Stomach (tissue), 9 donors: ENCODE results near the gene QPRT. TPM values are rescaled to one million over a fixed set of nuclear protein-coding genes. Genes with fewer than 3 reads are reported as not detected.

Experiments
- DNase-seq, 2 donors: peaks; one replicate each; pipeline versions ENCODE4 v3.0.0 to v3.0.0-alpha.2; 2013 to 2019
- H3K27ac ChIP-seq, 5 donors: fragments of 200-600 bp in 4 of 5; sonication (generic) in 4 of 5; one replicate each; pipeline ENCODE4 v1.5.1; 2013 to 2019; ENCODE audit warnings: mild to moderate bottlenecking in 1 of 5, moderate library complexity in 1 of 5
- H3K27me3 ChIP-seq, 3 donors: fragments of 200-600 bp; sonication (generic); one replicate each; pipeline ENCODE4 v1.5.1; 2017 to 2019; ENCODE audit warnings: mixed run types in 1 of 3
- H3K36me3 ChIP-seq, 4 donors: fragments of 200-600 bp; sonication (generic); 1 replicate in 3 of 4; 2 replicates in 1 of 4; pipeline ENCODE4 v1.5.1; 2016 to 2019
- H3K4me1 ChIP-seq, 4 donors: fragments of 200-600 bp; sonication (generic); one replicate each; pipeline ENCODE4 v1.5.1; 2016 to 2019
- H3K4me3 ChIP-seq, 4 donors: fragments of 200-600 bp; sonication (generic) in 3 of 4; one replicate each; pipeline ENCODE4 v1.5.1; 2016 to 2019; ENCODE audit warnings: mild to moderate bottlenecking in 1 of 4
- H3K9me3 ChIP-seq, 4 donors: fragments of 200-600 bp; sonication (generic); one replicate each; pipeline ENCODE4 v1.5.1; 2016 to 2019
- EP300 ChIP-seq: sonication (generic); formaldehyde crosslinking; IDR thresholded peaks from one replicate; pipeline ENCODE4 v1.6.1; 2017; ENCODE audit warnings: antibody characterized with exemption
- POLR2A ChIP-seq, 4 donors: fragments of 450-650 bp; IDR thresholded peaks; one replicate each; pipeline ENCODE4 v1.6.1; 2016; ENCODE audit warnings: antibody characterized with exemption in 4 of 4, control low read depth in 2 of 4, mild to moderate bottlenecking in 1 of 4, moderate library complexity in 1 of 4
- POLR2AphosphoS5 ChIP-seq, 3 donors: sonication (generic); formaldehyde crosslinking; IDR thresholded peaks; one replicate each; pipeline ENCODE4 v1.6.1; 2016; ENCODE audit warnings: antibody characterized with exemption in 3 of 3
- WGBS, 5 donors: extraction: QIAGEN DNeasy Blood & Tissue Kit in 3 of 5; methylation state at CpG; one replicate each; pipeline versions ENCODE4 v1.1.5 to v1.1.7; 2013 to 2018; 5-methylcytosine and 5-hydroxymethylcytosine counted together
- intact Hi-C: fragments of 100-400 bp; cut with DNase I; formaldehyde crosslinking; loops from one replicate; pipeline ENCODE4 v1.15.1; 2023; ENCODE audit warnings: low total_unique reads
- polyA plus RNA-seq, 3 donors: library from polyadenylated mRNA; stranded (reverse); fragments of 200-250 nt; gene quantifications; one replicate each; pipeline ENCODE4 v1.2.3, GENCODE V29; 2013
- total RNA-seq, 5 donors: library from RNA; depleted of rRNA; stranded (reverse); fragments of >200 nt; gene quantifications; one replicate each; pipeline versions ENCODE4 v1.1.0 to v1.2.3, GENCODE V29; 2014 to 2016
- TF ChIP-seq, protein P1 (sequence below), 7 experiments: fragments of 450-650 bp in 4 of 7; fragments of 200-600 bp in 3 of 7; sonication (generic) in 3 of 7; IDR thresholded peaks; one replicate each; pipeline ENCODE4 v1.5.1; 2016 to 2019; ENCODE audit warnings: antibody characterized with exemption in 7 of 7, control low read depth in 2 of 7, mild to moderate bottlenecking in 1 of 7
- donor health status: healthy with polysubstance abuse.
- donor health status: Bipolar disorder and iron deficiency.
- donor health status: healthy.

The QPRT gene
- total and polyA plus RNA-seq, 8 donors: 2.4 to 114 (median 7.5) TPM; not detected in 1

- Histone ChIP-seq H3K4me3 (no peak overlapping the region), H3K4me1 (no peaks in the 10 kb centered on the region), H3K27me3 (no peaks in the 10 kb centered on the region), H3K36me3 (no peaks in the 10 kb centered on the region), H3K27ac (no peak overlapping the region), H3K9me3 (no peaks in the 10 kb centered on the region)
- DNase-seq: peak in 1 of 2 donors; percentile 20
- intact Hi-C loops: no loop called here
- 63 to 78% (median 71%) methylated on average over 4 of the region's 4 CpGs for WGBS, 5 donors
- TF ChIP-seq POLR2A (IDR thresholded peaks at IDR 0.05) (no peak), EP300 (no peak), POLR2AphosphoS5 (IDR thresholded peaks at IDR 0.05) (no peak)
- TF ChIP-seq, protein P1, sequence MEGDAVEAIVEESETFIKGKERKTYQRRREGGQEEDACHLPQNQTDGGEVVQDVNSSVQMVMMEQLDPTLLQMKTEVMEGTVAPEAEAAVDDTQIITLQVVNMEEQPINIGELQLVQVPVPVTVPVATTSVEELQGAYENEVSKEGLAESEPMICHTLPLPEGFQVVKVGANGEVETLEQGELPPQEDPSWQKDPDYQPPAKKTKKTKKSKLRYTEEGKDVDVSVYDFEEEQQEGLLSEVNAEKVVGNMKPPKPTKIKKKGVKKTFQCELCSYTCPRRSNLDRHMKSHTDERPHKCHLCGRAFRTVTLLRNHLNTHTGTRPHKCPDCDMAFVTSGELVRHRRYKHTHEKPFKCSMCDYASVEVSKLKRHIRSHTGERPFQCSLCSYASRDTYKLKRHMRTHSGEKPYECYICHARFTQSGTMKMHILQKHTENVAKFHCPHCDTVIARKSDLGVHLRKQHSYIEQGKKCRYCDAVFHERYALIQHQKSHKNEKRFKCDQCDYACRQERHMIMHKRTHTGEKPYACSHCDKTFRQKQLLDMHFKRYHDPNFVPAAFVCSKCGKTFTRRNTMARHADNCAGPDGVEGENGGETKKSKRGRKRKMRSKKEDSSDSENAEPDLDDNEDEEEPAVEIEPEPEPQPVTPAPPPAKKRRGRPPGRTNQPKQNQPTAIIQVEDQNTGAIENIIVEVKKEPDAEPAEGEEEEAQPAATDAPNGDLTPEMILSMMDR (IDR thresholded peaks at IDR 0.05): no peak
Observed at GRCh38 chr16:29645694-29646187, 33.2 kb upstream of the QPRT start.

DNA sequence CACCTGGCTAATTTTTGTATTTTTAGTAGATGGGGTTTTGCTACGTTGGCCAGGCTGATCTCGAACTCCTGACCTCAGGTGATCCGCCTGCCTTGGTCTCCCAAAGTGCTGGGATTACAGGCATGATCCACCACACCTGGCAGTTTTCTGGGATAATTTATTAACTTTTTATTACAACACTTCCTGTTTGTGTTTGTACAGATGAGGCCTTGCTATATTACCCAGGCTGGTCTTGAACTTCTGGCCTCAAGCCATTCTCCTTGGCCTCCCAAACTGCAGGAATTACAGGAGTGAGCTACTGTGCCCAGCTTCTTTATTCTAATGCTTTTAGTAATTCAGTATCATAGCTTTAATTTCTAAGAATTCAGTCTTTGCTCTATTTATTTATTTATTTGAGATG is 32.0 kb upstream of the QPRT start:
- intact Hi-C loops: no loop called here
- H3K27me3 ChIP-seq: no peaks in the 10 kb centered on the region
- no peaks in the 10 kb centered on the region for H3K36me3 ChIP-seq
- H3K27ac ChIP-seq: no peak overlapping the region
- no peak overlapping the region for H3K4me3 ChIP-seq
- TF ChIP-seq EP300 (no peak), POLR2A (IDR thresholded peaks at IDR 0.05) (no peak), POLR2AphosphoS5 (IDR thresholded peaks at IDR 0.05) (no peak)
- TF ChIP-seq, protein P1 (IDR thresholded peaks at IDR 0.05): no peak
- H3K9me3 ChIP-seq: no peaks in the 10 kb centered on the region
- WGBS, 5 donors: 79 to 97% (median 93%) methylated on average over 3 of the region's 3 CpGs
- no peak for DNase-seq
- H3K4me1 ChIP-seq: no peaks in the 10 kb centered on the region

- no peak overlapping the region for H3K4me3 ChIP-seq
- intact Hi-C loops: no loop called here
- no peak for DNase-seq
- no peaks in the 10 kb centered on the region for H3K4me1 ChIP-seq
- H3K27ac ChIP-seq: no peak overlapping the region
- 67 to 78% (median 71%) methylated on average over 9 of the region's 9 CpGs for WGBS, 5 donors
- peaks cover 0 to 5% (median 0%) of the 10 kb centered on the region in 3 donors for H3K27me3 ChIP-seq
- TF ChIP-seq EP300: no peak
- TF ChIP-seq POLR2AphosphoS5 (IDR thresholded peaks at IDR 0.05): no peak
- TF ChIP-seq, protein P1 (IDR thresholded peaks at IDR 0.05): no peak
- TF ChIP-seq POLR2A (IDR thresholded peaks at IDR 0.05): no peak
- H3K36me3 ChIP-seq: no peaks in the 10 kb centered on the region
- no peaks in the 10 kb centered on the region for H3K9me3 ChIP-seq
Observed at GRCh38 chr16:29649588-29650494, 29.1 kb upstream of the QPRT start.

DNA sequence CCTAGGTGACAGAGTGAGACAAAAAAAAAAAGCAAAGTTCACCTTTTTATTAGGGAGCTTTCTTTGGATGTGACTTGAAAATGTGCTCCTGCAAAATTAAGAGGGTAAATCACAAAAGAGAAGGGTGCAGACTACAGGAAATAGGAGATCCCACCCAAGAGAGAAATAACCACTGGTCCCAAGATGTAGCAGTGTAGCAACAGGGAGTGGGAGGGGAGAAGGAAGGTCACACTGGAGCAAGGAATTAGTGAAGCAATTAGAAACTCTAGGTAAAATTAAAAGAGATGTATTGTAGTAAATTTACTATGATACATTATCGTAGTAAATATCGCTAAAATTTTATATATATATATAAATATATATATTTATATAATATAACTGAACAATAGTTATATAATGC is 28.2 kb upstream of the QPRT start:
- H3K4me3 ChIP-seq: no peak overlapping the region
- 95 to 99% (median 97%) methylated on average over 2 of the region's 2 CpGs for whole genome bisulfite sequencing, 5 donors
- TF ChIP-seq, protein P1 (IDR thresholded peaks at IDR 0.05): no peak
- TF ChIP-seq POLR2AphosphoS5 (IDR thresholded peaks at IDR 0.05): no peak
- H3K27ac ChIP-seq: no peak overlapping the region
- peaks cover 0 to 5% (median 0%) of the 10 kb centered on the region in 3 donors for H3K27me3 ChIP-seq
- no peaks in the 10 kb centered on the region for H3K36me3 ChIP-seq
- intact Hi-C loops: no loop called here
- H3K9me3 ChIP-seq: no peaks in the 10 kb centered on the region
- DNase-seq: no peak
- H3K4me1 ChIP-seq: no peaks in the 10 kb centered on the region
